GM12801 (cell line): ENCODE data around the gene ZNF541.

Source experiments
- CTCF ChIP-seq: IDR thresholded peaks from one replicate; pipeline ENCODE4 v1.5.1; 2011; ENCODE audit warnings: control low read depth; ENCODE audit not compliant: insufficient read length; ENCODE audit errors: extremely low read depth

ZNF541 gene

GRCh38 chr19:47545061-47545948 is 27.6 kb downstream of the ZNF541 start:
- no peak for TF ChIP-seq CTCF

GRCh38 chr19:47544476-47544875 is 28.5 kb downstream of the ZNF541 start:
- TF ChIP-seq CTCF = no peak

GRCh38 chr19:47544075-47544474 is 28.9 kb downstream of the ZNF541 start:
- no peak for TF ChIP-seq CTCF

- TF ChIP-seq CTCF = no peak
These were observed 30.9 kb downstream of the ZNF541 start for GRCh38 chr19:47542030-47542475.

GRCh38 chr19:47541518-47541917 is 31.4 kb downstream of the ZNF541 start:
- TF ChIP-seq CTCF = no peak

- TF ChIP-seq CTCF = no peak
These were observed 32.2 kb downstream of the ZNF541 start for GRCh38 chr19:47540748-47541147.

GRCh38 chr19:47539747-47540311 is 33.1 kb downstream of the ZNF541 start:
- TF ChIP-seq CTCF = no peak
